H1 (cell line): ENCODE results near the gene PRKCH. TPM values are rescaled to one million over a fixed set of nuclear protein-coding genes. Genes with fewer than 3 reads are reported as not detected.

Experiments used
- CTCF ChIA-PET: fragments of 300-600 bp; sonication (Branson Sonifier 250); formaldehyde crosslinking; loops from one replicate; lab custom pipeline; 2021; ENCODE audit not compliant: partially characterized antibody; lab: Charles Lee
- POLR2A ChIA-PET: fragments of 300-600 bp; sonication (Branson Sonifier 250); formaldehyde crosslinking; loops from one replicate; lab custom pipeline; 2021; ENCODE audit warnings: inconsistent platforms; ENCODE audit not compliant: partially characterized antibody; lab: Charles Lee
- DNase-seq, 2 experiments: peaks; one replicate each; pipeline versions ENCODE4 v3.0.0 to v3.0.0-alpha.2; 2010 to 2022; ENCODE audit warnings: low spot score in 2 of 2, low read depth in 1 of 2, mixed read lengths in 1 of 2
- FAIRE-seq: peaks from 2 replicates; lab custom pipeline; 2011; peaks lifted over from hg19 to GRCh38; lab: Jason Lieb, UNC
- H2AFZ ChIP-seq: 2 replicates; pipeline ENCODE4 v1.8.1; 2012; ENCODE audit warnings: low read length, inconsistent platforms
- H2AK5ac ChIP-seq: 2 replicates; pipeline ENCODE4 v1.6.1; 2013; ENCODE audit warnings: low read depth, low read length
- H2BK120ac ChIP-seq: replicated peaks from 2 replicates; pipeline ENCODE3; 2013; ENCODE audit warnings: low read depth, low read length, inconsistent platforms
- H2BK12ac ChIP-seq: 2 replicates; pipeline ENCODE4 v1.6.1; 2013; ENCODE audit warnings: low read depth, low read length
- H2BK15ac ChIP-seq: 2 replicates; pipeline ENCODE4 v1.6.1; 2013; ENCODE audit warnings: low read length
- H2BK20ac ChIP-seq: 2 replicates; pipeline ENCODE4 v1.6.1; 2013; ENCODE audit warnings: low read length
- H2BK5ac ChIP-seq: 2 replicates; pipeline ENCODE4 v1.6.1; 2013; ENCODE audit warnings: low read depth, low read length
- H3K14ac ChIP-seq: 2 replicates; pipeline ENCODE4 v1.6.1; 2013; ENCODE audit warnings: inconsistent platforms; ENCODE audit not compliant: insufficient read length
- H3K18ac ChIP-seq: 2 replicates; pipeline ENCODE4 v1.6.1; 2013; ENCODE audit warnings: low read length; ENCODE audit errors: extremely low read depth
- H3K23ac ChIP-seq: 2 replicates; pipeline ENCODE4 v1.6.1; 2013; ENCODE audit warnings: inconsistent platforms; ENCODE audit not compliant: insufficient read length
- H3K23me2 ChIP-seq: 2 replicates; pipeline ENCODE4 v1.6.1; 2013; ENCODE audit warnings: low read depth, low read length
- H3K27ac ChIP-seq: 2 replicates; pipeline ENCODE4 v1.6.1; 2011; ENCODE audit warnings: low read depth, low read length, inconsistent platforms
- H3K27me3 ChIP-seq, 4 experiments: replicated peaks in 1 of 4; 1 replicate in 1 of 4; 2 replicates in 3 of 4; pipeline versions ENCODE4 v1.6.1 to v1.8.1; 2011 to 2013; ENCODE audit warnings: low read length in 3 of 4, mild to moderate bottlenecking in 3 of 4, inconsistent platforms in 2 of 4, mixed read lengths in 2 of 4, moderate library complexity in 1 of 4; ENCODE audit not compliant: control insufficient read depth in 3 of 4, insufficient read depth in 3 of 4; ENCODE audit errors: extremely low read depth in 1 of 4
- H3K36me3 ChIP-seq, 4 experiments: 2 replicates each; pipeline versions ENCODE4 v1.6.1 to v1.8.1; 2011 to 2013; ENCODE audit warnings: mild to moderate bottlenecking in 4 of 4, low read length in 3 of 4, moderate library complexity in 2 of 4, control low read depth in 1 of 4, inconsistent platforms in 1 of 4; ENCODE audit not compliant: insufficient read depth in 4 of 4, control insufficient read depth in 2 of 4
- H3K4ac ChIP-seq: replicated peaks from 2 replicates; pipeline ENCODE3; 2013; ENCODE audit warnings: low read length, low read depth, mixed read lengths, inconsistent platforms; ENCODE audit not compliant: insufficient read length
- H3K4me1 ChIP-seq, 4 experiments: replicated peaks in 1 of 4; 1 replicate in 1 of 4; 2 replicates in 3 of 4; pipeline versions ENCODE4 v1.6.1 to v1.8.1; 2011 to 2013; ENCODE audit warnings: low read length in 3 of 4, inconsistent platforms in 2 of 4, mixed read lengths in 1 of 4; ENCODE audit not compliant: insufficient read depth in 4 of 4, control insufficient read depth in 3 of 4
- H3K4me2 ChIP-seq, 2 experiments: 2 replicates each; pipeline versions ENCODE4 v1.6.1 to v1.8.1; 2011 to 2013; ENCODE audit warnings: low read depth in 2 of 2, low read length in 2 of 2, control low read depth in 1 of 2, inconsistent platforms in 1 of 2, mild to moderate bottlenecking in 1 of 2; ENCODE audit not compliant: insufficient read depth in 1 of 2
- H3K4me3 ChIP-seq, 4 experiments: fragments of 200-600, 300-600 bp in 1 of 4; sonication (generic), shearing (Covaris generic), sonication (Bioruptor Twin) in 1 of 4; 2 replicates each; pipeline versions ENCODE4 v1.5.1 to v1.8.1; 2011 to 2016; ENCODE audit warnings: low read length in 4 of 4, low read depth in 3 of 4, control low read depth in 2 of 4, inconsistent platforms in 2 of 4, mild to moderate bottlenecking in 2 of 4, mixed read lengths in 1 of 4, moderate library complexity in 1 of 4; ENCODE audit not compliant: insufficient read depth in 2 of 4; ENCODE audit errors: extremely low read depth in 1 of 4
- H3K56ac ChIP-seq: replicated peaks from 2 replicates; pipeline ENCODE3; 2013; ENCODE audit warnings: low read depth, mild to moderate bottlenecking, mixed read lengths, low read length, inconsistent platforms; ENCODE audit not compliant: insufficient read length
- H3K79me1 ChIP-seq: 2 replicates; pipeline ENCODE4 v1.6.1; 2013; ENCODE audit warnings: low read depth, low read length, control low read depth
- H3K79me2 ChIP-seq, 2 experiments: 2 replicates each; pipeline versions ENCODE4 v1.6.1 to v1.8.1; 2012 to 2013; ENCODE audit warnings: low read length in 2 of 2, mild to moderate bottlenecking in 2 of 2, inconsistent platforms in 1 of 2; ENCODE audit not compliant: insufficient read depth in 2 of 2, control insufficient read depth in 1 of 2
- H3K9ac ChIP-seq, 4 experiments: replicated peaks in 1 of 4; 1 replicate in 1 of 4; 2 replicates in 3 of 4; pipeline versions ENCODE4 v1.6.1 to v1.8.1; 2011 to 2013; ENCODE audit warnings: low read depth in 3 of 4, low read length in 3 of 4, control low read depth in 2 of 4, mild to moderate bottlenecking in 2 of 4, moderate library complexity in 2 of 4, inconsistent platforms in 1 of 4; ENCODE audit errors: extremely low read depth in 1 of 4
- H3K9me3 ChIP-seq, 2 experiments: 2 replicates each; pipeline versions ENCODE4 v1.6.1 to v1.8.1; 2012 to 2013; ENCODE audit warnings: mild to moderate bottlenecking in 2 of 2, moderate library complexity in 2 of 2, control low read depth in 1 of 2, inconsistent platforms in 1 of 2, low read depth in 1 of 2, low read length in 1 of 2, mixed read lengths in 1 of 2; ENCODE audit not compliant: insufficient read depth in 2 of 2
- H4K20me1 ChIP-seq, 2 experiments: replicated peaks in 1 of 2; 2 replicates each; pipeline versions ENCODE3 to v1.8.1; 2011 to 2013; ENCODE audit warnings: inconsistent platforms in 2 of 2, low read length in 2 of 2, mild to moderate bottlenecking in 1 of 2; ENCODE audit not compliant: insufficient read depth in 2 of 2, control insufficient read depth in 1 of 2
- H4K5ac ChIP-seq: 2 replicates; pipeline ENCODE4 v1.6.1; 2013; ENCODE audit warnings: low read length, low read depth, mixed read lengths, inconsistent platforms; ENCODE audit not compliant: insufficient read length
- H4K8ac ChIP-seq: 2 replicates; pipeline ENCODE4 v1.8.0; 2013; ENCODE audit warnings: mild to moderate bottlenecking, moderate library complexity, low read length, inconsistent platforms; ENCODE audit not compliant: insufficient read depth; ENCODE audit errors: extremely low read depth
- H4K91ac ChIP-seq: replicated peaks from 2 replicates; pipeline ENCODE3; 2013; ENCODE audit warnings: low read length, mixed read lengths, inconsistent platforms; ENCODE audit not compliant: insufficient read length
- EGR1 ChIP-seq: IDR thresholded peaks from 2 replicates; pipeline ENCODE4 v1.6.1; 2011; ENCODE audit warnings: low read depth, low read length, borderline replicate concordance
- NANOG ChIP-seq: IDR thresholded peaks from 2 replicates; pipeline ENCODE4 v1.6.1; 2011; ENCODE audit warnings: low read length, low read depth, mild to moderate bottlenecking, inconsistent platforms; ENCODE audit not compliant: insufficient read depth, poor library complexity, severe bottlenecking
- TBP ChIP-seq: IDR thresholded peaks from 2 replicates; pipeline ENCODE4 v1.6.1; 2011; ENCODE audit warnings: low read depth, low read length, improper control_type of control experiment
- WGBS, 2 experiments: shearing (Covaris generic) in 1 of 2; methylation state at CpG; one replicate each; pipeline versions ENCODE4 v1.1.6 to v1.1.7; 2013 to 2015; ENCODE audit warnings: low lambda C conversion rate in 2 of 2, mixed read lengths in 2 of 2, inconsistent platforms in 1 of 2, low coverage in 1 of 2, missing lambda C conversion rate in 1 of 2; ENCODE audit not compliant: insufficient replicate concordance in 2 of 2, insufficient coverage in 1 of 2, insufficient read length in 1 of 2; ENCODE audit errors: extremely low coverage in 1 of 2, missing lambda C conversion rate in 1 of 2; 5-methylcytosine and 5-hydroxymethylcytosine counted together
- polyA plus RNA-seq, 7 experiments: library from polyadenylated mRNA; depleted of rRNA in 3 of 7; stranded (reverse) in 5 of 7; unstranded in 2 of 7; fragments of >200 nt in 5 of 7; fragments of 200-250 nt in 2 of 7; gene quantifications; 1 replicate in 5 of 7; 2 replicates in 1 of 7; 4 replicates in 1 of 7; pipeline versions ENCODE4 v1.2.1 to v1.2.3, GENCODE V29; 2011 to 2013; ENCODE audit warnings: missing spikeins in 2 of 7, mixed read lengths in 2 of 7
- total RNA-seq: library from RNA; stranded (reverse); fragmentation: NEBNext Ultra II Directional; extraction: Animal tissue kit (Norgen Biotek cat#: 25700); gene quantifications from 2 replicates; pipeline ENCODE4 v1.2.1, GENCODE V29; 2021

The PRKCH gene
- total and polyA plus RNA-seq, 2 of the 8 experiments (the other 6 are each of a cell fraction or from before 2014, with no cell fraction given), result 6.4 to 7.0 TPM

GRCh38 chr14:61516118-61516743 lies 194.9 kb downstream of the PRKCH start:
- Histone ChIP-seq H3K23me2 (no peaks in the 10 kb centered on the region), H2AFZ (no peak overlapping the region), H3K14ac (no peak overlapping the region), H3K9ac (no peak overlapping the region), H3K36me3 (no peaks in the 10 kb centered on the region), H2BK20ac (no peak overlapping the region), H2BK12ac (no peak overlapping the region), H3K4ac (no peak overlapping the region), H4K5ac (no peak overlapping the region), H3K27me3 (no peaks in the 10 kb centered on the region), H2AK5ac (no peak overlapping the region), H4K20me1 (no peaks in the 10 kb centered on the region), H3K9me3 (no peaks in the 10 kb centered on the region), H3K4me1 (no peaks in the 10 kb centered on the region), H3K79me1 (no peaks in the 10 kb centered on the region), H2BK15ac (no peak overlapping the region), H4K8ac (no peak overlapping the region), H3K23ac (no peak overlapping the region), H2BK120ac (no peak overlapping the region), H3K4me2 (no peak overlapping the region), H3K56ac (no peak overlapping the region), H3K27ac (no peak overlapping the region), H2BK5ac (no peak overlapping the region), H4K91ac (no peak overlapping the region), H3K4me3 (no peak overlapping the region), H3K79me2 (no peaks in the 10 kb centered on the region), H3K18ac (no peak overlapping the region)
- no peak for TF ChIP-seq TBP
- no peak for TF ChIP-seq EGR1
- no peak for TF ChIP-seq NANOG
- POLR2A ChIA-PET, result no interaction called here
- CTCF ChIA-PET, result interaction anchor here (0.9 kb wide), 1 partner anchor 8 kb away, joined by 3 read pairs; no protein-coding TSS in a partner anchor
- no peak for FAIRE-seq
- WGBS, 2 experiments, result 91% methylated on average over 2 of the region's 2 CpGs; no CpG with 5 or more reads in 1 of the 2 experiments
- no peak for DNase-seq
